K562 (cell line): ENCODE measurements around the gene PIK3R2. TPM values are rescaled to one million over a fixed set of nuclear protein-coding genes. Genes with fewer than 3 reads are reported as not detected.
A peak's percentile ranks its signal among the peaks of the same experiment; 100 is the strongest.

Source experiments
- ELK3 ChIP-seq: fragments of 450-650 bp; formaldehyde crosslinking; IDR thresholded peaks from 2 replicates; pipeline ENCODE4 v1.4.0; 2020; ENCODE audit warnings: mild to moderate bottlenecking
- EWSR1 ChIP-seq: fragments of 450-650 bp; IDR thresholded peaks from 2 replicates; pipeline ENCODE4 v1.6.1; 2018; ENCODE audit warnings: borderline replicate concordance, mild to moderate bottlenecking, low read depth, moderate library complexity; ENCODE audit not compliant: partially characterized antibody
- HIVEP1 ChIP-seq: fragments of 250-450 bp; sonication (Bioruptor Pico); IDR thresholded peaks from 2 replicates; pipeline ENCODE4 v1.4.0; 2020; ENCODE audit warnings: mild to moderate bottlenecking
- HLTF ChIP-seq: fragments of 450-650 bp; IDR thresholded peaks from 2 replicates; pipeline ENCODE4 v1.6.1; 2016
- ILF3 ChIP-seq: fragments of 450-650 bp; IDR thresholded peaks from 2 replicates; pipeline ENCODE4 v1.6.1; 2018; ENCODE audit warnings: antibody characterized with exemption, mild to moderate bottlenecking, moderate library complexity, borderline replicate concordance
- IRF1 ChIP-seq: sonication (generic); formaldehyde crosslinking; IDR thresholded peaks from 2 replicates; pipeline ENCODE4 v1.8.0; 2022; ENCODE audit warnings: missing genetic modification reagents, mild to moderate bottlenecking, borderline replicate concordance
- JUNB ChIP-seq: fragments of 450-650 bp; formaldehyde crosslinking; conservative IDR thresholded peaks from 2 replicates; pipeline ENCODE4 v1.4.0; 2020; ENCODE audit warnings: mild to moderate bottlenecking
- KAT2B ChIP-seq: IDR thresholded peaks from one replicate; pipeline ENCODE4 v1.6.1; 2012; ENCODE audit warnings: low read depth, mild to moderate bottlenecking, control low read depth, inconsistent platforms, low read length, moderate library complexity
- KLF16 ChIP-seq: IDR thresholded peaks from 2 replicates; pipeline ENCODE4 v1.6.1; 2016; ENCODE audit warnings: antibody characterized with exemption
- MEF2A ChIP-seq: IDR thresholded peaks from 2 replicates; pipeline ENCODE4 v1.6.1; 2011; ENCODE audit warnings: low read depth, mild to moderate bottlenecking, low read length, moderate library complexity; ENCODE audit not compliant: control insufficient read depth
- NFE2 ChIP-seq: IDR thresholded peaks from 2 replicates; pipeline ENCODE4 v1.6.1; 2014; ENCODE audit warnings: antibody characterized with exemption, low read depth
- POLR2AphosphoS2 ChIP-seq: IDR thresholded peaks from 2 replicates; pipeline ENCODE4 v1.6.1; 2012; ENCODE audit warnings: low read length, improper control_type of control experiment
- RFX7 ChIP-seq: fragments of 250-450 bp; sonication (Bioruptor Pico); IDR thresholded peaks from 2 replicates; pipeline ENCODE4 v1.5.1; 2021; ENCODE audit warnings: mild to moderate bottlenecking
- SIRT6 ChIP-seq: IDR thresholded peaks from one replicate; pipeline ENCODE4 v1.6.1; 2012; ENCODE audit warnings: low read depth, mild to moderate bottlenecking, control low read depth, inconsistent platforms, low read length, moderate library complexity
- THRB ChIP-seq: fragments of 450-650 bp; formaldehyde crosslinking; conservative IDR thresholded peaks from 2 replicates; pipeline ENCODE4 v1.4.0; 2022; ENCODE audit warnings: mild to moderate bottlenecking, missing genetic modification characterization
- TRIM24 ChIP-seq, 2 experiments: fragments of 450-650 bp; IDR thresholded peaks; 2 replicates each; pipeline ENCODE4 v1.6.1; 2016
- WHSC1 ChIP-seq: IDR thresholded peaks from one replicate; pipeline ENCODE4 v1.6.1; 2012; ENCODE audit warnings: low read length, control low read depth, inconsistent platforms
- ZFP36 ChIP-seq: fragments of 150-350 bp; IDR thresholded peaks from 2 replicates; pipeline ENCODE4 v1.6.1; 2018; ENCODE audit warnings: low read length, low read depth; ENCODE audit not compliant: partially characterized antibody
- ZNF12 ChIP-seq: sonication (generic); formaldehyde crosslinking; IDR thresholded peaks from 2 replicates; pipeline ENCODE4 v1.4.0; 2020; ENCODE audit warnings: mild to moderate bottlenecking, missing genetic modification reagents
- ZNF583 ChIP-seq: fragments of 250-450 bp; sonication (Bioruptor Pico); IDR thresholded peaks from 2 replicates; pipeline ENCODE4 v1.4.0; 2020
- ZNF609 ChIP-seq: sonication (generic); formaldehyde crosslinking; IDR thresholded peaks from 2 replicates; pipeline ENCODE4 v1.8.1; 2023; ENCODE audit warnings: missing genetic modification reagents, mild to moderate bottlenecking, borderline replicate concordance
- ZNF79 ChIP-seq: fragments of 250-450 bp; sonication (Bioruptor Pico); IDR thresholded peaks from 2 replicates; pipeline ENCODE4 v1.4.0; 2020; ENCODE audit warnings: low read depth, mild to moderate bottlenecking, moderate library complexity
- polyA plus RNA-seq, 8 experiments: library from polyadenylated mRNA; depleted of rRNA in 4 of 8; stranded (reverse) in 5 of 8; unstranded in 3 of 8; fragments of >200 nt; fragmentation: Nextera tagmentation in 2 of 8; fragmentation: Illumina TruSeq in 1 of 8; extraction: Ambion mirVana in 2 of 8; extraction: Trizol in 1 of 8; gene quantifications; 2 replicates each; pipeline versions ENCODE4 v1.2.1 to v1.2.3, GENCODE V29; 2011 to 2014; ENCODE audit warnings: inconsistent platforms in 1 of 8, missing spikeins in 1 of 8
- total RNA-seq, 7 experiments: library from RNA; depleted of rRNA in 6 of 7; stranded (reverse); fragments of >200 nt in 6 of 7; fragmentation: Illumina TruSeq in 2 of 7; extraction: Trizol in 2 of 7; gene quantifications; 2 replicates each; pipeline versions ENCODE4 v1.2.1 to v1.2.3, GENCODE V29; 2011 to 2021; ENCODE audit warnings: low replicate concordance in 1 of 7

Gene PIK3R2
- total and polyA plus RNA-seq, 9 of the 15 experiments (the other 6 are each of a cell fraction or from before 2014, with no cell fraction given) = 0.39 to 37.9 (median 5.3) TPM

- TF ChIP-seq ZNF609 (CRISPR knock-in tag) (no peak), THRB (CRISPR knock-in tag) (no peak), ZNF12 (CRISPR knock-in tag) (no peak), ZFP36 (peak; percentile 99), RFX7 (CRISPR knock-in tag) (no peak), HLTF (no peak), EWSR1 (no peak), ZNF583 (CRISPR knock-in tag) (no peak), ZNF79 (CRISPR knock-in tag) (no peak), KLF16 (no peak), JUNB (CRISPR knock-in tag) (no peak), HIVEP1 (no peak), ELK3 (no peak), SIRT6 (no peak), WHSC1 (no peak), TRIM24 (IDR thresholded peaks at IDR 0.05) (0 out of 4 replicates have a peak, but pooled peaks of 1 of the 2 experiments have one; percentile 8), IRF1 (no peak), MEF2A (no peak), KAT2B (no peak), NFE2 (no peak), POLR2AphosphoS2 (no peak), ILF3 (no peak)
Observed at GRCh38 chr19:18109733-18110608, 43.0 kb upstream of the PIK3R2 start (continued).
